Measurements from ENCODE around the gene ADM. TPM values are rescaled to one million over a fixed set of nuclear protein-coding genes. Genes with fewer than 3 reads are reported as not detected.

Gene ADM
- total RNA-seq, 1 experiment from 2014 or later = 87.2 TPM

Other genes starting within 250 kb of the ADM start
- 35.0 TPM for gene SBF2, start 10.9 kb upstream of the ADM start, total RNA-seq (2021; ENCODE audit: unreplicated experiment)
- 25.9 TPM for gene AMPD3, start 150.2 kb downstream of the ADM start, total RNA-seq (2021; ENCODE audit: unreplicated experiment)
- gene RNF141, start 236.1 kb downstream of the ADM start, total RNA-seq (2021; ENCODE audit: unreplicated experiment) = 133 TPM